Parathyroid adenoma (tissue), 2 donors: ENCODE results near the gene CDH13.

Experiments
- H2AFZ ChIP-seq: fragments of 300-600 bp; sonication (generic); one replicate; pipeline ENCODE4 v1.7.0; 2017; ENCODE audit warnings: antibody characterized with exemption, mild to moderate bottlenecking
- H3K27ac ChIP-seq: fragments of 300-600 bp; sonication (generic); one replicate; pipeline ENCODE4 v1.7.0; 2017
- H3K27me3 ChIP-seq: fragments of 300-600 bp; sonication (generic); one replicate; pipeline ENCODE4 v1.7.0; 2017; ENCODE audit warnings: low read length; ENCODE audit not compliant: control insufficient read depth, insufficient read depth
- H3K36me3 ChIP-seq: fragments of 300-600 bp; sonication (generic); one replicate; pipeline ENCODE4 v1.7.0; 2017; ENCODE audit warnings: low read length; ENCODE audit not compliant: control insufficient read depth, insufficient read depth
- H3K4me1 ChIP-seq: fragments of 300-600 bp; sonication (generic); one replicate; pipeline ENCODE4 v1.7.0; 2017; ENCODE audit warnings: control low read depth
- H3K4me2 ChIP-seq: fragments of 300-600 bp; sonication (generic); one replicate; pipeline ENCODE4 v1.7.0; 2017; ENCODE audit warnings: low read length
- H3K4me3 ChIP-seq: fragments of 300-600 bp; sonication (generic); one replicate; pipeline ENCODE4 v1.7.0; 2017; ENCODE audit warnings: low read depth, low read length
- H3K79me2 ChIP-seq: fragments of 300-600 bp; sonication (generic); one replicate; pipeline ENCODE4 v1.7.0; 2017; ENCODE audit warnings: control low read depth
- H3K9ac ChIP-seq: fragments of 300-600 bp; sonication (generic); one replicate; pipeline ENCODE4 v1.7.0; 2017; ENCODE audit warnings: mild to moderate bottlenecking
- H3K9me3 ChIP-seq: fragments of 300-600 bp; sonication (generic); one replicate; pipeline ENCODE4 v1.7.0; 2017; ENCODE audit warnings: low read length; ENCODE audit not compliant: control insufficient read depth
- TF ChIP-seq, protein P1 (sequence below): fragments of 300-600 bp; sonication (generic); IDR thresholded peaks from one replicate; pipeline ENCODE4 v1.7.0; 2017; ENCODE audit warnings: antibody characterized with exemption, mild to moderate bottlenecking
- donor health status: primary hyperparathyroidism.

The CDH13 gene

DNA sequence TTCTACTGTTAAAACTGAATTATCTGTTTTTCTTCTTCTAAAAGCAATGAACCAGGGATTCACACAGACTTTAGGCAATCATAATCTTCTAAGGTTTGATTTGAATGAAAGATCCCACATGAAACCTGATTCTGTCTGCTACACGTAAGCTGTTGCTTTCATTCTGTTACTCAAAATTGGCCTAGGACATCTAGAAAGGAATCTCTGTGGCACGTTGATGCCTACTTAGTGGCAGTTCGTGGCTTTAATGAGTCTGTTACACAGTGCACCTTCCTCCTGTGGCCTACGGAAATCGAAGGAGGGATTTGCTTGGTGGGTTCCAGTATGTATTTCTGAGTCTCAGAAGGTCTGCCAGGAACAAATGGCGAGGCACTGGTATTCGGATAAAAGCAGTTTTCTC is 691.6 kb downstream of the CDH13 start:
- Histone ChIP-seq H3K9me3 (no peaks in the 10 kb centered on the region), H3K79me2 (no peaks in the 10 kb centered on the region), H3K4me1 (no peaks in the 10 kb centered on the region), H3K4me2 (no peak overlapping the region), H3K27me3 (no peaks in the 10 kb centered on the region), H3K36me3 (no peaks in the 10 kb centered on the region), H3K27ac (no peak overlapping the region), H3K9ac (no peak overlapping the region), H3K4me3 (no peak overlapping the region), H2AFZ (no peak overlapping the region)
- TF ChIP-seq, protein P1, sequence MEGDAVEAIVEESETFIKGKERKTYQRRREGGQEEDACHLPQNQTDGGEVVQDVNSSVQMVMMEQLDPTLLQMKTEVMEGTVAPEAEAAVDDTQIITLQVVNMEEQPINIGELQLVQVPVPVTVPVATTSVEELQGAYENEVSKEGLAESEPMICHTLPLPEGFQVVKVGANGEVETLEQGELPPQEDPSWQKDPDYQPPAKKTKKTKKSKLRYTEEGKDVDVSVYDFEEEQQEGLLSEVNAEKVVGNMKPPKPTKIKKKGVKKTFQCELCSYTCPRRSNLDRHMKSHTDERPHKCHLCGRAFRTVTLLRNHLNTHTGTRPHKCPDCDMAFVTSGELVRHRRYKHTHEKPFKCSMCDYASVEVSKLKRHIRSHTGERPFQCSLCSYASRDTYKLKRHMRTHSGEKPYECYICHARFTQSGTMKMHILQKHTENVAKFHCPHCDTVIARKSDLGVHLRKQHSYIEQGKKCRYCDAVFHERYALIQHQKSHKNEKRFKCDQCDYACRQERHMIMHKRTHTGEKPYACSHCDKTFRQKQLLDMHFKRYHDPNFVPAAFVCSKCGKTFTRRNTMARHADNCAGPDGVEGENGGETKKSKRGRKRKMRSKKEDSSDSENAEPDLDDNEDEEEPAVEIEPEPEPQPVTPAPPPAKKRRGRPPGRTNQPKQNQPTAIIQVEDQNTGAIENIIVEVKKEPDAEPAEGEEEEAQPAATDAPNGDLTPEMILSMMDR = no peak

DNA sequence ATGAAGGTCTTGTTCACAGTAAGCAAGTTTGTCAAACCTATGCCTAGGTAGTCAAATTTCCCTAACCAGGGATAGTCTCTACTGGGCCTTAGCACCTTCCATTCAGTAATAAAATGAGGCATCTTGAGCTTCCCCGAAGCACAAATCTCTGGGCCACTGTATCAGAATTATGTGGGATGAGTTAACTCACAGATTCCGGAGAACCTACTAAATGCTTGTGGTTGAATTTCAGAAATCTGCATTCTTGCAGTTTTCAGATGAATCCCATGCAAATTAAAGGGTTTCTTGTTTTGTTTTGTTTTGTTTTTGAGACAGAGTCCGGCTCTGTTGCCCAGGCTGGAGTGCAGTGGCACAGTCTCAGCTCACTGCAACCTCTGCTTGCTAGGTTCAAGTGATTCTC is 702.2 kb downstream of the CDH13 start:
- no peaks in the 10 kb centered on the region for H3K4me1 ChIP-seq
- TF ChIP-seq, protein P1 = no peak
- no peaks in the 10 kb centered on the region for H3K36me3 ChIP-seq
- no peaks in the 10 kb centered on the region for H3K27me3 ChIP-seq
- H3K4me2 ChIP-seq = no peak overlapping the region
- no peak overlapping the region for H3K9ac ChIP-seq
- no peak overlapping the region for H3K27ac ChIP-seq
- H2AFZ ChIP-seq = no peak overlapping the region
- H3K9me3 ChIP-seq = no peaks in the 10 kb centered on the region
- no peak overlapping the region for H3K4me3 ChIP-seq
- no peaks in the 10 kb centered on the region for H3K79me2 ChIP-seq

DNA sequence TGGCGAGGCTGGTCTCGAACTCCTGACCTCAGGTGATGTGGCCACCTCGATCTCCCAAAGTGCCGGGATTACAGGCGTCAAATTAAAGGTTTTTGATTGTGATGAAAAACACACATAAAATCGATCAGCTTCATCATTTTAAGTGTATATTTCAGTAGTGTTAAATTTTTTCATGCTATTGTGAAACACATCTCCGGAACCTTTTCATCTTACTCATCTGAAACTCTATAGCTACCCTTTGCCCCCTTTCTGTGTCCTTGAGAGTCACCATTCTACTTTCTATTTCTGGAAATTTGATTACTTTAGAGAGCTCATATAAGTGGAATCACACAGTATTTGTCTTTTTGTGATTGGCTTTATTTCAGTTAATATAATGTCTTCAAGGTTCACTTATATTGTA is 702.7 kb downstream of the CDH13 start:
- no peaks in the 10 kb centered on the region for H3K4me1 ChIP-seq
- H3K79me2 ChIP-seq = no peaks in the 10 kb centered on the region
- H3K4me3 ChIP-seq = no peak overlapping the region
- no peak overlapping the region for H2AFZ ChIP-seq
- no peaks in the 10 kb centered on the region for H3K36me3 ChIP-seq
- H3K9me3 ChIP-seq = no peaks in the 10 kb centered on the region
- H3K9ac ChIP-seq = no peak overlapping the region
- no peaks in the 10 kb centered on the region for H3K27me3 ChIP-seq
- H3K4me2 ChIP-seq = no peak overlapping the region
- TF ChIP-seq, protein P1 = no peak
- H3K27ac ChIP-seq = no peak overlapping the region

DNA sequence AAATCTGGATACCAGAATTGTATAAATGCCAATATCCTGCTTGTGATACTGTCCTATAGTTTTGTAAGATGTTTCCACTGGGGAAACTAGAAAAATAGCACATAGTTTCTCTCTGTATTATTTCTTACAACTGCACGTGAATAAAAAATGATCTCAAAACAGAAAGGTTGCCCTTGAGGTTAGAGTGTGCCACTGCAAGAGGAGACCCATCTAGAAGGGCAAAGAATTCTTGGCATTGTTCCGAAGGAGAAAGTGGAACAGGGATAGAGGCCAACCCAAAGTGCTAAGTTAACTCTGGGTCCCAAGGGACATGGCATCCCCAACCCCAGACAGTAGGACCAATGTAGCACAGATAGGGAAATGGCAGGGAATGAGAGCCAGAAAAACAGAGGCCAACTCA is 703.5 kb downstream of the CDH13 start:
- Histone ChIP-seq H3K9ac (no peak overlapping the region), H3K27ac (no peak overlapping the region), H3K4me1 (no peaks in the 10 kb centered on the region), H3K9me3 (no peaks in the 10 kb centered on the region), H3K27me3 (no peaks in the 10 kb centered on the region), H3K79me2 (no peaks in the 10 kb centered on the region), H3K4me2 (no peak overlapping the region), H3K4me3 (no peak overlapping the region), H2AFZ (no peak overlapping the region), H3K36me3 (no peaks in the 10 kb centered on the region)
- TF ChIP-seq, protein P1 = no peak

DNA sequence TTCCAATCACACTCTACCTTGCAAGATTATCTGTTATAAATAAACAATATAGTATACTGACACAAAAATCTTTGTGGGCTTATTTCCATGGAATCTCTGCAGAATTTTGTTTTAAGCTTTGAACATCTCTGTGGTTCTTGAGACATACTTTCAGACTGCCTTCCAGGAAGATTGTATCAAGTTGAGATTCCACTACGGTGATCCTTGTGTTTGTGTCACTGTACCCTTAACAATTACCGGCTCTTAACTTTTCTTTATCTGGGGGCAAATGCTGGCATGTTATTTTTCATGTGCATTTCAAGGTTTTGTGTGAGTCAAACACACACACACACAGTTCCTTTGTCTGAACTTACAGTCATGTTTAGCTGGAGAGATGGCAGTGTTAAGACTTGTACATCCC is 708.3 kb downstream of the CDH13 start:
- Histone ChIP-seq H2AFZ (no peak overlapping the region), H3K4me2 (no peak overlapping the region), H3K9me3 (no peaks in the 10 kb centered on the region), H3K4me3 (no peak overlapping the region), H3K9ac (no peak overlapping the region), H3K79me2 (no peaks in the 10 kb centered on the region), H3K27me3 (no peaks in the 10 kb centered on the region), H3K36me3 (no peaks in the 10 kb centered on the region), H3K4me1 (no peaks in the 10 kb centered on the region), H3K27ac (no peak overlapping the region)
- TF ChIP-seq, protein P1 = no peak
